Colonic mucosa (tissue), 4 donors: ENCODE data around the gene KMT5C. TPM values are rescaled to one million over a fixed set of nuclear protein-coding genes. Genes with fewer than 3 reads are reported as not detected.

ENCODE experiments used
- DNase-seq: peaks from one replicate; pipeline ENCODE4 v3.0.0-alpha.2; 2020
- H3K27ac ChIP-seq: fragments of 200-600 bp; one replicate; pipeline ENCODE4 v1.8.0; 2021
- H3K27me3 ChIP-seq: fragments of 200-600 bp; one replicate; pipeline ENCODE4 v1.8.0; 2021
- H3K36me3 ChIP-seq: fragments of 200-600 bp; one replicate; pipeline ENCODE4 v1.8.0; 2021
- H3K4me1 ChIP-seq: fragments of 200-600 bp; one replicate; pipeline ENCODE4 v1.8.0; 2021; ENCODE audit warnings: mild to moderate bottlenecking
- H3K4me3 ChIP-seq: fragments of 200-600 bp; one replicate; pipeline ENCODE4 v1.8.0; 2021
- H3K9ac ChIP-seq, 2 donors: one replicate each; pipeline ENCODE4 v1.7.0; 2013; ENCODE audit warnings: control low read depth in 2 of 2, low read depth in 2 of 2, low read length in 2 of 2
- H3K9me3 ChIP-seq: fragments of 200-600 bp; one replicate; pipeline ENCODE4 v1.8.0; 2021
- intact Hi-C: fragments of 100-400 bp; cut with DNase I; formaldehyde crosslinking; loops from one replicate; pipeline ENCODE4 v1.14.1; 2022
- total RNA-seq, 2 donors: library from RNA; stranded (reverse); fragmentation: NEBNext Ultra II Directional in 1 of 2; extraction: Animal tissue kit (Norgen Biotek cat#: 25700) in 1 of 2; gene quantifications; one replicate each; pipeline ENCODE4 v1.2.1, GENCODE V29; 2021
- TF ChIP-seq, protein P1 (sequence below): fragments of 200-600 bp; IDR thresholded peaks from one replicate; pipeline ENCODE4 v1.8.0; 2022; ENCODE audit warnings: antibody characterized with exemption, mild to moderate bottlenecking
- donor health status: healthy.
- donor health status: DM: no; HTN: no; CAD: no.
- donor health status: DM: no; HTN: no; CAD: no.

KMT5C gene
- total RNA-seq, 2 donors from 2014 or later, result 14.9 to 24.9 TPM

DNA sequence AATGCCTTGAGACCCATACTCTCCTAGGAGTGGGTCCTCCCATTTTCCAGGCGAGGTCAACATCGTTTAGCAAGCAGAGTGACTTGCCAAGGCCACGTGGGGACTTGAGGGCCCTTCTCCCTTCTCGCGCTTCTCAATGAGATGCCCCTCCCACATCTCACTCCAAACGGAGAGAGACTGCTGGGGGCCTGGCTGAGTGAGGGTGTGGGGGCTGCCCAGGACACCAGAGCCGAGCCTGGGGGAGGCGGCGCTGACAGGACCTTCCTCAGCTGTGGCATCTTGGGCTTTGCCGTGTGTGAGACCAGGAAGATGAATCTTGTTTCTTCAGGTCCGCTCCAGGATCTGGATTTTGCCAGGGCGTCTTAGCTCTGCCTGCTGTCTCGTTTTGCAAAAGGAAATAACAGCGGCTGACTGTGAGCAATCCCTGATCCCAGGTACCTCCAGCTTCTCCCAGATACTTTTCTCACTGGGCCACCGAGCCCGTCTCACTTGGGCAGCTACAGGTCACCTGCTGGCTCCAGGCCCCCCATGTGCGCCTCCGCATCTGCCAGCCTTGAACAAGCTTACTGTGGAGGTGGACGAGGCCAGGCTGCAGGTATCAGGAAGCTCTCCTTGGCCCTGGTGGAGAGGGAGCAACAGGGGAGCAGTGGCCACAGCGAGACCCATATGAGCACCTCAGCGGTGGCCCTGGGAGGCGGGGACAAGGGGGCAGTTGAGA lies 8.8 kb downstream of the KMT5C start:
- TF ChIP-seq, protein P1, sequence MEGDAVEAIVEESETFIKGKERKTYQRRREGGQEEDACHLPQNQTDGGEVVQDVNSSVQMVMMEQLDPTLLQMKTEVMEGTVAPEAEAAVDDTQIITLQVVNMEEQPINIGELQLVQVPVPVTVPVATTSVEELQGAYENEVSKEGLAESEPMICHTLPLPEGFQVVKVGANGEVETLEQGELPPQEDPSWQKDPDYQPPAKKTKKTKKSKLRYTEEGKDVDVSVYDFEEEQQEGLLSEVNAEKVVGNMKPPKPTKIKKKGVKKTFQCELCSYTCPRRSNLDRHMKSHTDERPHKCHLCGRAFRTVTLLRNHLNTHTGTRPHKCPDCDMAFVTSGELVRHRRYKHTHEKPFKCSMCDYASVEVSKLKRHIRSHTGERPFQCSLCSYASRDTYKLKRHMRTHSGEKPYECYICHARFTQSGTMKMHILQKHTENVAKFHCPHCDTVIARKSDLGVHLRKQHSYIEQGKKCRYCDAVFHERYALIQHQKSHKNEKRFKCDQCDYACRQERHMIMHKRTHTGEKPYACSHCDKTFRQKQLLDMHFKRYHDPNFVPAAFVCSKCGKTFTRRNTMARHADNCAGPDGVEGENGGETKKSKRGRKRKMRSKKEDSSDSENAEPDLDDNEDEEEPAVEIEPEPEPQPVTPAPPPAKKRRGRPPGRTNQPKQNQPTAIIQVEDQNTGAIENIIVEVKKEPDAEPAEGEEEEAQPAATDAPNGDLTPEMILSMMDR, result no peak

DNA sequence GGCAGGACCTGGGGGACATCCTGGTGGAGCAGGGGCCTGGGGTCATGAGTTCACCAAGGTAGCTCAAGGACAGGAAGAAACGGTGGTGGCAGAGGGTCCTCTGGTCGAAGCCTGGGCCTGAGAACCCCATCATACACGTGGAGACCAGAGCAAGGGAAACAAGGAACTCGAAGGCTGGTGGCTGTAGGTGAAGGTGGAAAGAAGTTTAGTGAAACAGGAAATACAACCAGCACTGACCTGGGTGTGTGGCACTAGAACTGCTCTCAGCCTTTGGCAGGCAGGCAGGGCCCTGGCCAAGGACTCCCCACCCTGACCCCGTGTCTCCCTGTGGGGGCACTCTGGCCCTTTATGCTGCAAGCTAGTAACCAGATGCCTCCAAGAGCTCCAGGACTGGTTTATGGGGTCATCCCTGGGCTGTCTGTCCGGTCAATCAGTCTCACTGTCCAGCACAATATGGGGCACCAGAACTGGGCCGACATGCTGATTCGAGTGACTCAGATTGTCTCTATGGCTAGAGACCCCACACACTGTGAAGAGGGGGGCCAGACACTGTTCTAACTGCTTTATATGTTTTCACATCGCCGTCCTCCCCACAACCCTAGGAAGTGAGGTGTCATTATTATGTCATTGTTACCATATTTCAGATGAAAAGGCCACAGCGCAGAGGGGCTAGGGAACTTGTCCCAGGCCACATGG lies 11.1 kb downstream of the KMT5C start:
- peak overlapping the region in 1 of 2 donors; percentile 53 for H3K9ac ChIP-seq
- H3K27me3 ChIP-seq, result peaks cover 18% of the 10 kb centered on the region
- H3K9me3 ChIP-seq, result no peaks in the 10 kb centered on the region
- H3K27ac ChIP-seq, result no peak overlapping the region
- intact Hi-C loops, result no loop called here
- H3K4me1 ChIP-seq, result peaks cover 5% of the 10 kb centered on the region
- no peaks in the 10 kb centered on the region for H3K36me3 ChIP-seq
- TF ChIP-seq, protein P1, result no peak
- H3K4me3 ChIP-seq, result no peak overlapping the region
- DNase-seq, result peak; percentile 36

More for the DNA sequence above, 8.8 kb downstream of the KMT5C start:
- Histone ChIP-seq H3K4me3 (no peak overlapping the region), H3K27ac (no peak overlapping the region), H3K9me3 (no peaks in the 10 kb centered on the region), H3K36me3 (no peaks in the 10 kb centered on the region), H3K27me3 (peaks cover 9% of the 10 kb centered on the region), H3K4me1 (no peaks in the 10 kb centered on the region), H3K9ac (no peak overlapping the region)
- DNase-seq, result no peak
- intact Hi-C loops, result no loop called here

DNA sequence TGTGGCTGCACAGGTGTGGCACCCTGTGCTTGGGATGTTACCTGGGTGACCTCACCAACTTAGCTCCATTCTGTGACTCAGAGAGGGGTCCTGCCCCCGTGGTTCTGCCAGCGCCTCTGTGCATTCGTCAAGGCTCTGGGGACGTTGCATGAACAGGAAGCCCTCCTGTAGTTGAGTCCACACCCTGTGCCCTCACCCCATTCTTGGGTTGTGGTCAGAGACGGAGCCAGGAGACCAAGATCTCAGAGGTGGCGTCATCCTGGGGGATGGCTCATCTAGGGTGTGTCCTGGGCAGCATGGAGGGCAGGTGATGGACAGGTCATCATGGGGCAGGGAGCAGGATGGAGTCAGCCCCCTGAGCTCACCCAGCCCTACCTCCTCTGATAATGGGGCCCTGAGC lies 12.4 kb downstream of the KMT5C start:
- no peak overlapping the region for H3K4me3 ChIP-seq
- no peak for DNase-seq
- H3K27ac ChIP-seq, result no peak overlapping the region
- intact Hi-C loops, result no loop called here
- H3K27me3 ChIP-seq, result peaks cover 18% of the 10 kb centered on the region
- TF ChIP-seq, protein P1, result no peak
- H3K9ac ChIP-seq, result no peak overlapping the region
- no peaks in the 10 kb centered on the region for H3K9me3 ChIP-seq
- peaks cover 5% of the 10 kb centered on the region for H3K4me1 ChIP-seq
- no peaks in the 10 kb centered on the region for H3K36me3 ChIP-seq

DNA sequence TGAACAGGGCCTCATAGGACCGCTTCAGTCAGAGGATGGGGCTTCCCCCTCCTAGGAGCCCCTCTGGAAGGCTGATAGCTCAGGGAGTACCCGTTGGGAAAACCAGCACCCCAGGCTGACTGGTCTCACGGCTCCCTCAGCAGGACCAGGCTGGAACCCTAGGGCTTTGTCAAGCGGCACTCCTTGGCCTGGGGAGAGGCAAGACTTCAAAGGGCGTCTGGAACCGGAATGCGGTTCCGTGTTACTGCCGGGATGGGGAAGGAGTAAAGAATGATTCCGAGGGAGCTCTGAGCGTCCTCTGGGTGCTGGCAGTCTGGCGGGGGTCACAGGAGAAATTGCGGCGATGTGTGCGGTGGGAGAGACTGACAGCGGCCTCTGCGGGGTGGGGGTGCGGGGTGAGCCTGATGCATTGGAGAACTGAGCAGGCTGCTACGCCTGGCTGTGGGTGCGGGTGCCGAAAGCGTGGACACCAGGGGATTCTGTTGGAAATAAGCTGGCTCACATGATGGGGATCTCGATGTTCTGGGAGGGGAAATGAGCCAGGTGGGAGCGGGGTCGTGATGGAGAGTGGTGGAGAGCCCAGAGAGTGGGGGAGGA lies 13.0 kb downstream of the KMT5C start:
- intact Hi-C loops, result no loop called here
- Histone ChIP-seq H3K36me3 (no peaks in the 10 kb centered on the region), H3K9me3 (no peaks in the 10 kb centered on the region), H3K4me3 (no peak overlapping the region), H3K27ac (no peak overlapping the region), H3K27me3 (peaks cover 18% of the 10 kb centered on the region), H3K9ac (peak overlapping the region in 1 of 2 donors; percentile 55), H3K4me1 (peaks cover 5% of the 10 kb centered on the region)
- TF ChIP-seq, protein P1, result no peak
- DNase-seq, result no peak

DNA sequence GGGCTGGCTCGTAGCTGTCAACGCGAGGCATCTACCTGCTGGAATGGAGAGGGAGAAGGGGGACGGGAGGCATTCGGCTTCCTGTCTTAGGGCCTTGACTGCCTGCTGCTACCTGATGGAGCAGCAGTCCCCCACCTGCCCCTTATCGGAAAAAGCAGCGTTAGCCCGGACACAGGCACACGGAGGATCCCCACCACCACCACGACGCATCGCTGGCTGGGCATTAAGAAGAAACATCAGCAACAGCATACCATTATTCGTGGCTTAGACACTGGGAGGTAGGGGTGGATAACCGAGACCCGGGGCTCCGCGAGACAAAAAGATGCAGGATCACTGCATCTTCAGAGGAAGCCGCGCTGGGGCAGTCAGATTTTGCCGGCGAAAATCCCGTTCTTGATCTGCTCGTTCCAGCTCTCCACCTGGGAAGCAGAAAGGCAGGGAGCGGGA lies 13.7 kb downstream of the KMT5C start:
- TF ChIP-seq, protein P1, result no peak
- DNase-seq, result no peak
- intact Hi-C loops, result no loop called here
- Histone ChIP-seq H3K27ac (no peak overlapping the region), H3K4me3 (peak overlapping the region; percentile 40), H3K9ac (peak overlapping the region; percentile 55 to 83), H3K4me1 (peaks cover 5% of the 10 kb centered on the region), H3K27me3 (peaks cover 18% of the 10 kb centered on the region), H3K9me3 (no peaks in the 10 kb centered on the region), H3K36me3 (no peaks in the 10 kb centered on the region)
